DMS153 treated with DMSO at 0.1 percent for 48 hours (cell line): ENCODE results near the gene WIPI1.
A peak's percentile ranks its signal among the peaks of the same experiment; 100 is the strongest.

Source experiments
- DNase-seq: peaks from one replicate; lab custom pipeline; 2025; ENCODE audit not compliant: unreplicated experiment; lab: John Stamatoyannopoulos, UW

WIPI1 gene

GRCh38 chr17:68439656-68440290 is 17.5 kb downstream of the WIPI1 start:
- DNase-seq = no peak

GRCh38 chr17:68437979-68438822 is 19.1 kb downstream of the WIPI1 start:
- peak; percentile 38 for DNase-seq

DNA sequence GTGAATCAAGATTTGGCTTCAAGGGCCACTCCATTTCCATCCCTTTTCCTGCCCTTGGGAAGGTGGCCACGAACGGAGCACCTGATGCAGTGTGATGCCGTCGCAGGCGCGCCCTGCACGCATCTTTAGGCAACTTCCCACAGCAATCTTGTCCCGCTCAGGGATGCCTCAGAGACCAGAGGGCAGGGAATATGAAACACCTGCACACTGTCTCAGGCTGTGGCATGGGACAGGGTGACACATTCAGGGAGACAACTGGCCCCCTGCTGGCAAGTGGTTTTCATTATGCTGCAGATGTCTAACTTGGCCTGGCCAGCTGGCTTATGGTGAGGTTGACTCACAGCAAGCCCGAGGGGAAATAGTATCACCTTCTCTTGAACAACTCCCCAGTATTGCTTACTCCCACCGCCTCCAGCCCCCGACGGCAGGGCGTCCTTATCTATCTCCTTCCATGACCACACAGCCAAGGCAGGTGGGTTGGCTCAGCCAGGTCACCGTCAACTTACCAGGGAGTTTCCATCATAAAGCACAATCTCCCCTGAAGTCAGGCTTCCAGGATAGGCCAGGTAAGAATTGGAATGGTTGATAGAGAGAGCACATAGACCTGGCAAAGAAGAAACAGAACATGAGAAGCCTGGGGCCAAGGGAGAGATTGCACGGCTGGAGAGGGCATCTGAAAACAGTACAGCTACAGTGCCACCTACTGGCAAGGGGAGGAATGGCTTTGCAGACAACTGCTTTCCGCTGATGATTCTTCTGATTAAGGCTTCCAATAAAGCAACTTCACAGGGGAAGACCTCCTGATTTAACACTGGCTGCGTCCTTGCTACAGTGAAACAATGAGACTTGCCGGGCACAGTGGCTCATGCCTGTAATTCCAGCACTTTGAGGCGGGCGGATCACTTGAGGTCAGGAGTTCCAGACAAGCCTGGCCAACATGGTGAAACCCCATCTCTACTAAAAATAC is 21.1 kb downstream of the WIPI1 start:
- DNase-seq = peak; percentile 49

DNA sequence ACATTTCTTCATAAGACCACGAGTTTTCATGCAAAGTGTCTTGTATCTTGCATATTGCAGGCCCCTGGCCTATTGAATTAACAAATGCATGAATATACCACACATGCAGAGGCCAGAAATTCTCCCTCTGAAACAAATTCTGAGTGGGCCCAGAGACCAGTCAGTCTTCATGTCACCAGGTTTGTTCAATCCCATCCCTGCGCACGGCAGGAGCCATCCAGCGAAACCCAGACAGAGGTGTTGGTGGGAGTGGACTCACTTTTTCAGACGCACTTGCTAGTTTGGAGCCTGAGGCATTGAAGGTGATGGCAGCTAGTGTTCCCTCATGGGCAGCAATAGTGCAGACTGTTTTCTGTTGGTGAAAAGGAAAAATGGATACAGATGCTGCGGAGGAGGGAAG is 21.9 kb downstream of the WIPI1 start:
- no peak for DNase-seq

DNA sequence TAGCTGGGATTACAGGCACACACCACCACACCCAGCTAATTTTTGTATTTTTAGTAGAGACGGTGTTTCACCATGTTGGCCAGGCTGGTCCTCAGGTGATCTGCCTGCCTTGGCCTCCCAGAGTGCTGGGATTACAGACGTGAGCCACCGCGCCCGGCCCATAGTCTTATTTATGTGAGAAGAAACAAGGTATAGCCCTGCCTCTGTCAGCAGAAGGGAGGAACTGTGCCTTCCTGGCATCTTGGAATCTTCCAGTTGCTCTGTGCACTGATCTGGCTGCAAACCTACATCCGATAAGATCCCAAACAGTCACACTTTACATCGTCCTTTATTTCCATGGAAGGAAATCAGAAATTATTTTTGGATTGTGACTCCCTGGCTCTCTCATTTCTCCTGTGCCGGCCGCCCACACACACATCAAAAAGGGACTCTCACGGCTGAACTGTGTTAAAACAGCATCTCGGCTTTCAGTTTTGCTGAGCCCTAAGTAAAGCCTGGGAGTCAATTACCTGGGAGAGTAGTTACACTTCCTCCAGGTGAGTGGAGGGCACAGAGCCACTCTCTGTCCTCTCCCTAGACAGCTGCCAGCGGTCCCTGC is 23.3 kb downstream of the WIPI1 start:
- no peak for DNase-seq

- DNase-seq = no peak
Measured at GRCh38 chr17:68433211-68433610, 24.1 kb downstream of the WIPI1 start.

DNA sequence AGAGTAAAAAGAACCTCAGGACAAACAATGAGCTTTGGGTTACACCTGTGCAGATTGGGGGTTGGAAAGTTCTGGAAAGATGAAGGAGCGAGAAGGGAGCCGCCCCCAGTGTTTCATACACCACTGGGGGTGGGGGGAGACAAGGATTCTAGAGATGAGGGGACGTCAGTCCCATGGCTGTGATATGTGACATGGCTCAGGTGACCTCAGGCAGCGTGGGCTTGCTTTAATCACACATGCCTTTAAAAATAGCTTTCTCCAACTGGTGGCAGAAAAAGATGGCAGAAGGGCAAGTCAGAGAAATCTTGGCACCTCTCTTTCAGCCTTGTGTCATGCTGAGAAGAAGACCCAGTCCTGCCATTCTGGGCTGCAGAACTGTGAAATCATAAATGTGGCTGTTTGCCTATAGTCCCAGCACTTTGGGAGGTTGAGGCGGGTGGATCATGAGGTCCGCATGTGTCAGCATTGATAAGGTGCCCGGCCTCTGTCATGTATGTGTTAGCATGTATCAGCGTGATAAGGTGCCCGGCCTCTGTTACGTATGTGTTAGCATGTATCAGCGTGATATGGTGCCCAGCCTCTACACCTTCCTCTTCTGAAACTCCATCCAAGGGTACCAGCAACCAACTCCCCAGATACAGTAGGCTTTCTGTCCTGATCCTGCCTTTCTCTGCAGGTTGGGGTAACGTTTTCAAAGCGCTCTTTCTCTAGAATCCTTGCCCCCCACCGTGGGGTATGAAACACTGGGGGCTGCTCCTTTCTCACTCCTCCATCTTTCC is 25.0 kb downstream of the WIPI1 start:
- DNase-seq = no peak

DNA sequence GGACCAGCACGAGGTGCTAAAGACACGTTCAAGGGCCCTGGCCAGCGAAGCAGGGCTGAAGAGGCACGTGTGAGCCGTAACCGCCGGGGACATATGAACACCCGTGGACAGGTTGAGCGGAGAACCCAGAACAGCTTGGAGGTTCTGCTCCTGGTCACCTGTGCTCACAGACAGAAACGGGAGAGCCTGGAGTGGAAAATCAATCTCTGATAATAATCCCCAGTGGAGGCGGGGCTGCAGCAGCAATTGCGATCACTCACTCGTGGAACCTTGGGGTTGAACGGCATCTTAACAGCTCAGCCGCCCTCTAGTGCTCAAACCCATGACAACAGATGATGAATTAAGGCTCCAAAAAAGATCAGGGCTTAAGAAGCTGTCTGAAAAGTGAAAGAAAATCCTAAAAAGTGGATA is 25.6 kb downstream of the WIPI1 start:
- no peak for DNase-seq

GRCh38 chr17:68431045-68431608 is 26.2 kb downstream of the WIPI1 start:
- DNase-seq = no peak

GRCh38 chr17:68429881-68430280 is 27.4 kb downstream of the WIPI1 start:
- DNase-seq = no peak

DNA sequence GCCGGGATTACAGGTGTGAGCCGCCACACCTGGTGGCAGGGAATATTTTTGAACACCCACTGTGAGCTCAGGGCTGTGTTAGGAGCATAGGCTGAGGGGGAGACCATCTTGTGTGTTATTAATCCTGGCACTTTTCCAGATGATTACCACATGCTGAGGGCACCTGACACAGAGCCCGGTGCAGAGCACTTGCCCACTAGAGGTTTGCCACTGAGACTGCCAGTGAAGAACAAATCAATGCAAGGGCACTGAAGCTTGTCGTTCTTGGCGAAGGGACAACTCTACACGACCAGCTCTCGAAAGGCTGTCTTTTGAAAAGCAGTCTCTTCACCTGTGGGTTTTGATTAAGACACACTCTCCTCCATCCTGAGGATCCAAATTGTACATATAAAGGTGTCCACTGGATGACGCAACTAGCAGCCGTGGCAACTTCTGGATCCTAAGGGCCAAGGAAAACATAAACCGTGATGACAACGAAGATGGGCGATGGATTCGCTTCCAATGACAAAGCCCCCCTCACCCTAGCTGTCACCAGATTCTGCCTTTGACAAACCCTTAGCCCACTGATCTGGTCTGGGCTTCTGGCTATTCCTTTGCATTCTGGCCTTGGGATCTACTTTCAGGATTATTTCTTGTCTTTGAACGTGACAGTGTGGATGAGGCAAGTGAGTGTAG is 28.7 kb downstream of the WIPI1 start:
- DNase-seq = no peak

- no peak for DNase-seq
Measured at GRCh38 chr17:68427575-68427974, 29.7 kb downstream of the WIPI1 start.

GRCh38 chr17:68425979-68426378 is 31.3 kb downstream of the WIPI1 start:
- DNase-seq = no peak

- no peak for DNase-seq
Measured at GRCh38 chr17:68424861-68425260, 32.4 kb downstream of the WIPI1 start.

GRCh38 chr17:68424203-68424602 is 33.1 kb downstream of the WIPI1 start:
- no peak for DNase-seq

- DNase-seq = no peak
Measured at GRCh38 chr17:68423251-68423650, 34.0 kb downstream of the WIPI1 start.

DNA sequence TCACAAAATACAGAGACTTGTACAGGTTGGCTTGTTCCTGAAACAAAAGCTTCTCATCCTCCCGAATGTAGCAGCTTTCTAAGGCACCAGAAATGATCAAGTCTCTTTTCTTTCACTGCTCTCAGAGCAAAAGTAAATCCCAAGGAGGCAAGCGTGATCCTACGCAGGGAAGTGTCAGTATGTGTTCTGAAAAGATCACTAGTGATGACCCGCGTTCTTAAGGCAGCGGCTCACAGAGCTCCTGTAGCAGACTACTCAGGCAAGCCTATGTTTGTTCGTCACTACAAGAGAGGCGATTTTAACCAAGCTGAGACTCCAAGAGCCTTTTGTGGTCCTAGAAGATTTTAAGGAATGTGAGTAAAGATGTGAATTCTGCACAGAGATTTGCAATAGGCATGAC is 34.5 kb downstream of the WIPI1 start:
- no peak for DNase-seq

GRCh38 chr17:68421486-68421885 is 35.8 kb downstream of the WIPI1 start:
- DNase-seq = no peak

DNA sequence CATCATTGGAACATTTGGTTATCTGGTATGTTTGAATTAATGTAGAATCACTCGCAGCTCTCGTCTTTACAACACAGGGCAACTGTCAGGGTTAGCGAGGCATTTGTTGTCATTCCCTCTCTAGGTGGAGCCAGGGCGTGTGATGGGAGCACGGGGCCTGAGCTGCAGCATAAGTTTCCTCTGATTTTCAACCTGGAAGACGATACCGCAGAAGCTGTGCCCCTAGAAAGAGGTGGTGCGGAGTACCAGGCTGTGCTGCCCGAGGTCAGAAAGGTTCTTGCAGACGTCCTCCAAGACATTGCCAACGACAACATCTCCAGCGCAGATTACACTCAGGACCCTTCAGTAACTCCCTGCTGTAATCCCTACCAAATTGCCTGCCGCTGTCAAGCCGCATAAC is 37.2 kb downstream of the WIPI1 start:
- DNase-seq = no peak
